Heart left ventricle (tissue), 16 donors: Measurements from ENCODE around the gene GNB3. TPM values are rescaled to one million over a fixed set of nuclear protein-coding genes. Genes with fewer than 3 reads are reported as not detected.

ENCODE experiments used
- ATAC-seq, 4 donors: fragments of 200-7000 bp; cut with Tn5 transposase; one replicate each; pipeline ENCODE4 v1.9.1; 2020 to 2022; ENCODE audit warnings: moderate library complexity in 4 of 4, mild to moderate bottlenecking in 3 of 4, moderate number of reproducible peaks in 1 of 4
- DNase-seq, 5 donors: peaks; one replicate each; pipeline ENCODE4 v3.0.0-alpha.2; 2020
- H3K27ac ChIP-seq, 12 donors: fragments of 200-600 bp; sonication (generic) in 4 of 12; one replicate each; pipeline versions ENCODE4 v1.5.0 to v1.8.0; 2016 to 2022; ENCODE audit warnings: mild to moderate bottlenecking in 2 of 12
- H3K27me3 ChIP-seq, 9 donors: fragments of 200-600 bp; sonication (generic) in 2 of 9; one replicate each; pipeline versions ENCODE4 v1.5.1 to v1.8.0; 2016 to 2022; ENCODE audit warnings: mild to moderate bottlenecking in 3 of 9
- H3K36me3 ChIP-seq, 9 donors: fragments of 200-600 bp; sonication (generic) in 2 of 9; one replicate each; pipeline versions ENCODE4 v1.5.0 to v1.8.0; 2018 to 2022; ENCODE audit warnings: mild to moderate bottlenecking in 2 of 9
- H3K4me1 ChIP-seq, 12 donors: fragments of 200-600 bp; sonication (generic) in 4 of 12; one replicate each; pipeline versions ENCODE4 v1.5.0 to v1.8.0; 2016 to 2022; ENCODE audit warnings: mild to moderate bottlenecking in 3 of 12
- H3K4me3 ChIP-seq, 12 donors: fragments of 200-600 bp; sonication (generic) in 4 of 12; one replicate each; pipeline versions ENCODE4 v1.5.0 to v1.8.0; 2017 to 2022; ENCODE audit warnings: mild to moderate bottlenecking in 9 of 12, moderate library complexity in 4 of 12
- H3K9me3 ChIP-seq, 12 donors: fragments of 200-600 bp; sonication (generic) in 4 of 12; one replicate each; pipeline versions ENCODE4 v1.5.0 to v1.8.0; 2016 to 2022; ENCODE audit warnings: mild to moderate bottlenecking in 1 of 12
- CTCF ChIP-seq, 12 donors: fragments of 200-600 bp; sonication (generic) in 4 of 12; IDR thresholded peaks; one replicate each; pipeline versions ENCODE4 v1.5.0 to v1.8.0; 2018 to 2022; ENCODE audit warnings: antibody characterized with exemption in 12 of 12, mild to moderate bottlenecking in 5 of 12
- POLR2A ChIP-seq, 2 donors: fragments of 450-650 bp; IDR thresholded peaks; one replicate each; pipeline ENCODE4 v1.6.1; 2017; ENCODE audit warnings: antibody characterized with exemption in 2 of 2, mild to moderate bottlenecking in 2 of 2, moderate library complexity in 2 of 2
- WGBS, 4 donors: extraction: QIAGEN DNeasy Blood & Tissue Kit in 2 of 4; methylation state at CpG; one replicate each; pipeline versions ENCODE4 v1.1.5 to v1.1.7; 2013 to 2018; 5-methylcytosine and 5-hydroxymethylcytosine counted together
- intact Hi-C, 10 donors: fragments of 100-400 bp; cut with DNase I; formaldehyde crosslinking; loops; one replicate each; pipeline versions ENCODE4 v1.11.1 to v1.14.2; 2022
- polyA plus RNA-seq, 2 donors: library from polyadenylated mRNA; stranded (reverse); fragments of 200-250 nt; gene quantifications; one replicate each; pipeline ENCODE4 v1.2.3, GENCODE V29; 2013
- total RNA-seq, 9 donors: library from RNA; depleted of rRNA in 2 of 9; stranded (reverse); fragments of >200 nt in 2 of 9; fragmentation: NEBNext Ultra II Directional in 3 of 9; extraction: Animal tissue kit (Norgen Biotek cat#: 25700) in 3 of 9; gene quantifications; one replicate each; pipeline versions ENCODE4 v1.1.0 to v1.2.4, GENCODE V29; 2016 to 2023
- donor health status: ischemic (EF 13 %, LVEDD 7.1; RV severe dilation, severe dysfunction).
- donor health status: healthy with polysubstance abuse.
- donor health status: DM: no; HTN: yes; CAD: no.
- donor health status: DM: no; HTN: no; CAD: no.
- donor health status: ischemic (EF 25% LVEDD 6.9; RV normal size, moderate dysfunction).
- donor health status: ischemic (EF 25% LVEDD 5.7; RV mildly dilated, moderate dysfunction).
- donor health status: healthy.
- donor health status: DM: yes; HTN: yes; CAD: no.
- donor health status: ischemic (EF 35%, LVEDD 5.7; RV mildly dilated, moderate dysfunction).
- donor health status: nonischemic (EF 11% LVEDD 7.7; RV severe dilation, severe dysfunction).
- donor health status: DM: yes; HTN: yes; CAD: no.
- donor health status: PGD.
- donor health status: ischemic (EF 29% LVEDD 5.4; RV normal size, mild dysfunction).
- donor health status: nonischemic (EF 23%, LVEDD 6.1; RV moderate dilation, normal function).

GNB3 gene
- total and polyA plus RNA-seq, 11 donors = 0.64 to 12.4 (median 6.2) TPM

GRCh38 chr12:6871052-6871957, 30.6 kb downstream of the GNB3 start:
- Histone ChIP-seq H3K27me3 (no peaks in the 10 kb centered on the region), H3K4me1 (peaks cover 15 to 60% (median 47%) of the 10 kb centered on the region in 12 donors), H3K36me3 (peaks cover 0 to 39% (median 26%) of the 10 kb centered on the region in 9 donors), H3K9me3 (no peaks in the 10 kb centered on the region), H3K27ac (peak overlapping the region in 8 of 12 donors; percentile 16 to 91 (median 84)), H3K4me3 (peak overlapping the region in 10 of 12 donors; percentile 49 to 93 (median 77))
- no peak for TF ChIP-seq CTCF (IDR thresholded peaks at IDR 0.05)
- TF ChIP-seq POLR2A (IDR thresholded peaks at IDR 0.05) = no peak
- intact Hi-C loops = loop anchor here in 3 of 10 donors (5.0 to 10.0 kb wide), 4 partner anchors 56 to 96 kb away; partner anchors contain the start of gene ATN1 (in 1 of the 3)
- 62 to 91% (median 77%) methylated on average over 11 to 12 of the region's 12 CpGs for WGBS, 4 donors
- ATAC-seq = no peak
- DNase-seq = peak in 1 of 5 donors; percentile 35

- H3K36me3 ChIP-seq = peaks cover 0 to 41% (median 26%) of the 10 kb centered on the region in 9 donors
- 0 to 2% (median 1%) methylated on average over 11 to 40 of the region's 40 CpGs for WGBS, 4 donors
- intact Hi-C loops = loop anchor here in 5 of 10 donors (1.0 to 10.0 kb wide), 7 partner anchors 18 to 95 kb away; partner anchors contain the start of gene ATN1 (in 1 of the 5)
Observed at GRCh38 chr12:6872073-6873048, 31.6 kb downstream of the GNB3 start.

More at GRCh38 chr12:6872073-6873048, 31.6 kb downstream of the GNB3 start:
- H3K27me3 ChIP-seq = no peaks in the 10 kb centered on the region
- DNase-seq (peak; percentile 83 to 93 (median 88)), ATAC-seq (peak; percentile 48 to 82 (median 67))
- H3K4me3 ChIP-seq = peak overlapping the region; percentile 49 to 93 (median 74)
- H3K4me1 ChIP-seq = peaks cover 15 to 53% (median 40%) of the 10 kb centered on the region in 12 donors
- no peaks in the 10 kb centered on the region for H3K9me3 ChIP-seq
- peak overlapping the region in 11 of 12 donors; percentile 78 to 91 (median 84) for H3K27ac ChIP-seq
- TF ChIP-seq CTCF (IDR thresholded peaks at IDR 0.05) (peak; percentile 91 to 100 (median 97)), POLR2A (IDR thresholded peaks at IDR 0.05) (no peak)
